GM12878 (cell line): ENCODE data around the gene SOX30. TPM values are rescaled to one million over a fixed set of nuclear protein-coding genes. Genes with fewer than 3 reads are reported as not detected.

ENCODE experiments used
- ATAC-seq: fragments of 200-7000 bp; cut with Tn5 transposase; 3 replicates; pipeline ENCODE4 v1.9.1; 2020; ENCODE audit warnings: mild to moderate bottlenecking, moderate library complexity
- BruUV-seq: library from RNA; stranded (reverse); fragments of 400-500 nt; replicated peaks from 2 replicates; lab custom pipeline; 2021; lab: Mats Ljungman, UMichigan
- CTCF ChIA-PET: fragments of 300-600 bp; sonication (Branson Sonifier 250); formaldehyde crosslinking; extraction: SDS; loops from one replicate; lab custom pipeline; 2021; ENCODE audit warnings: inconsistent platforms; lab: Yijun Ruan, JAX
- POLR2A ChIA-PET: fragments of 350-600 bp; formaldehyde crosslinking; extraction: SDS; loops from one replicate; lab custom pipeline; 2021; ENCODE audit warnings: inconsistent platforms; lab: Charles Lee
- RAD21 ChIA-PET: fragments of 300-600 bp; sonication (Branson Sonifier 250); formaldehyde crosslinking; loops from one replicate; lab custom pipeline; 2023; ENCODE audit warnings: antibody characterized with exemption; ENCODE audit not compliant: unreplicated experiment; lab: Charles Lee
- SMC1A ChIA-PET: fragments of 300-600 bp; sonication (Branson Sonifier 250); formaldehyde crosslinking; loops from one replicate; lab custom pipeline; 2023; ENCODE audit not compliant: unreplicated experiment, uncharacterized antibody; lab: Charles Lee
- DNase-seq: peaks from one replicate; pipeline ENCODE4 v3.0.0-alpha.2; 2011; ENCODE audit warnings: low read depth, low spot score
- FAIRE-seq: peaks from 3 replicates; lab custom pipeline; 2011; peaks lifted over from hg19 to GRCh38; lab: Jason Lieb, UNC
- H2AFZ ChIP-seq: 2 replicates; pipeline ENCODE4 v1.6.0; 2011; ENCODE audit warnings: low read depth, low read length, control low read depth; ENCODE audit not compliant: control insufficient read depth
- H3K27ac ChIP-seq: 2 replicates; pipeline ENCODE4 v1.5.1; 2011; ENCODE audit warnings: control low read depth; ENCODE audit not compliant: control insufficient read depth, insufficient read depth
- H3K27me3 ChIP-seq, 2 experiments: replicated peaks in 1 of 2; 2 replicates each; pipeline versions ENCODE4 v1.6.0 to v1.6.1; 2011; ENCODE audit warnings: low read length in 1 of 2; ENCODE audit not compliant: control insufficient read depth in 2 of 2, insufficient read depth in 2 of 2
- H3K36me3 ChIP-seq, 2 experiments: 2 replicates each; pipeline ENCODE4 v1.5.1; 2011; ENCODE audit warnings: low read length in 1 of 2; ENCODE audit not compliant: control insufficient read depth in 2 of 2, insufficient read depth in 2 of 2
- H3K4me1 ChIP-seq: 2 replicates; pipeline ENCODE4 v1.6.1; 2011; ENCODE audit warnings: mild to moderate bottlenecking, low read length, moderate library complexity, mixed read lengths; ENCODE audit not compliant: control insufficient read depth, insufficient read depth
- H3K4me2 ChIP-seq: 2 replicates; pipeline ENCODE4 v1.6.0; 2011; ENCODE audit warnings: control low read depth; ENCODE audit not compliant: control insufficient read depth, insufficient read depth
- H3K4me3 ChIP-seq: fragments of 200-600 bp; sonication (generic); 2 replicates; pipeline ENCODE4 v1.5.1; 2016
- H3K79me2 ChIP-seq: 2 replicates; pipeline ENCODE4 v1.6.0; 2011; ENCODE audit warnings: low read length; ENCODE audit not compliant: control insufficient read depth, insufficient read depth
- H3K9ac ChIP-seq: 2 replicates; pipeline ENCODE4 v1.8.0; 2011; ENCODE audit warnings: low read length, control low read depth, mixed read lengths; ENCODE audit not compliant: control insufficient read depth, insufficient read depth
- H3K9me3 ChIP-seq: replicated peaks from 3 replicates; pipeline ENCODE4 v1.5.1; 2011; ENCODE audit warnings: mild to moderate bottlenecking, low read length; ENCODE audit not compliant: control insufficient read depth, insufficient read depth
- H4K20me1 ChIP-seq: 2 replicates; pipeline ENCODE4 v1.6.0; 2011; ENCODE audit not compliant: control insufficient read depth, insufficient read depth
- CREB1 ChIP-seq: IDR thresholded peaks from 2 replicates; pipeline ENCODE4 v1.6.1; 2012; ENCODE audit warnings: low read depth, mild to moderate bottlenecking, inconsistent platforms
- ETV6 ChIP-seq, 2 experiments: fragments of 450-650 bp in 1 of 2; IDR thresholded peaks in 1 of 2; conservative IDR thresholded peaks in 1 of 2; 2 replicates each; pipeline ENCODE4 v1.6.1; 2014; ENCODE audit warnings: antibody characterized with exemption in 1 of 2, borderline replicate concordance in 1 of 2, low read depth in 1 of 2, mild to moderate bottlenecking in 1 of 2, moderate library complexity in 1 of 2
- HCFC1 ChIP-seq: fragments of 150-350 bp; IDR thresholded peaks from 2 replicates; pipeline ENCODE4 v1.6.1; 2014; ENCODE audit warnings: low read length
- HSF1 ChIP-seq: fragments of 150-350 bp; IDR thresholded peaks from 2 replicates; pipeline ENCODE4 v1.6.1; 2014; ENCODE audit warnings: mild to moderate bottlenecking, low read depth, low read length
- IKZF1 ChIP-seq: fragments of 450-650 bp; conservative IDR thresholded peaks from 2 replicates; pipeline ENCODE4 v1.6.1; 2017; ENCODE audit warnings: antibody characterized with exemption, mild to moderate bottlenecking
- JUNB ChIP-seq: IDR thresholded peaks from 2 replicates; pipeline ENCODE4 v1.6.1; 2016; ENCODE audit warnings: antibody characterized with exemption, mild to moderate bottlenecking
- MEF2B ChIP-seq: fragments of 450-650 bp; IDR thresholded peaks from 2 replicates; pipeline ENCODE4 v1.6.1; 2018; ENCODE audit warnings: mild to moderate bottlenecking, moderate library complexity; ENCODE audit not compliant: partially characterized antibody, poor library complexity, severe bottlenecking
- NFIC ChIP-seq: IDR thresholded peaks from 2 replicates; pipeline ENCODE4 v1.6.1; 2012; ENCODE audit warnings: low read depth, mild to moderate bottlenecking, inconsistent platforms, low read length, moderate library complexity
- NR2F1 ChIP-seq: fragments of 450-650 bp; conservative IDR thresholded peaks from 2 replicates; pipeline ENCODE4 v1.6.1; 2017; ENCODE audit warnings: mild to moderate bottlenecking
- REST ChIP-seq: IDR thresholded peaks from 2 replicates; pipeline ENCODE4 v1.6.1; 2012; ENCODE audit warnings: mild to moderate bottlenecking, low read depth, low read length
- SREBF2 ChIP-seq: IDR thresholded peaks from 2 replicates; pipeline ENCODE4 v1.6.1; 2012; ENCODE audit warnings: mild to moderate bottlenecking, low read length
- TBL1XR1 ChIP-seq: IDR thresholded peaks from 2 replicates; pipeline ENCODE4 v1.6.1; 2012; ENCODE audit warnings: low read depth, low read length, improper control_type of control experiment
- TCF12 ChIP-seq: IDR thresholded peaks from 2 replicates; pipeline ENCODE4 v1.6.1; 2011; ENCODE audit warnings: low read depth, mild to moderate bottlenecking, low read length
- ZNF217 ChIP-seq: fragments of 450-650 bp; IDR thresholded peaks from 2 replicates; pipeline ENCODE4 v1.6.1; 2017; ENCODE audit warnings: antibody characterized with exemption, mild to moderate bottlenecking
- WGBS: methylation state at CpG from one replicate; pipeline ENCODE4 v1.1.6; 2016; ENCODE audit warnings: low lambda C conversion rate; ENCODE audit not compliant: insufficient replicate concordance, insufficient coverage; ENCODE audit errors: missing lambda C conversion rate; 5-methylcytosine and 5-hydroxymethylcytosine counted together
- in situ Hi-C: fragments of 300-500 bp; cut with MboI; formaldehyde crosslinking; loops from 9 replicates; pipeline ENCODE4 v1.14.3; 2018; ENCODE audit warnings: mixed read lengths
- intact Hi-C: fragments of 100-400 bp; cut with micrococcal nuclease; formaldehyde crosslinking; loops from one replicate; pipeline ENCODE4 v1.14.2; 2022; ENCODE audit not compliant: unreplicated experiment
- polyA plus RNA-seq, 11 experiments: library from polyadenylated mRNA; depleted of rRNA in 4 of 11; unstranded in 6 of 11; stranded (reverse) in 5 of 11; fragments of >200 nt; fragmentation: Nextera tagmentation in 4 of 11; fragmentation: Illumina TruSeq in 1 of 11; extraction: Ambion mirVana in 4 of 11; extraction: Trizol in 1 of 11; gene quantifications; 1 replicate in 1 of 11; 2 replicates in 10 of 11; pipeline versions ENCODE4 v1.2.1 to v1.2.3, GENCODE V29; 2011 to 2016; ENCODE audit warnings: inconsistent platforms in 2 of 11, missing spikeins in 2 of 11, low read depth in 1 of 11
- total RNA-seq, 4 experiments: library from RNA; depleted of rRNA in 3 of 4; stranded (reverse); fragments of >200 nt in 3 of 4; fragmentation: Illumina TruSeq in 1 of 4; extraction: Trizol in 1 of 4; gene quantifications; 2 replicates each; pipeline versions ENCODE4 v1.2.1 to v1.2.3, GENCODE V29; 2013 to 2021
- TF ChIP-seq, protein P1 (sequence below): fragments of 450-650 bp; IDR thresholded peaks from 2 replicates; pipeline ENCODE4 v1.6.1; 2017; ENCODE audit warnings: mild to moderate bottlenecking, moderate library complexity

Gene SOX30
- total and polyA plus RNA-seq, 10 of the 15 experiments (the other 5 are each of a cell fraction or from before 2014, with no cell fraction given) = 0.06 to 0.32 (median 0.10) TPM; not detected in 2

DNA sequence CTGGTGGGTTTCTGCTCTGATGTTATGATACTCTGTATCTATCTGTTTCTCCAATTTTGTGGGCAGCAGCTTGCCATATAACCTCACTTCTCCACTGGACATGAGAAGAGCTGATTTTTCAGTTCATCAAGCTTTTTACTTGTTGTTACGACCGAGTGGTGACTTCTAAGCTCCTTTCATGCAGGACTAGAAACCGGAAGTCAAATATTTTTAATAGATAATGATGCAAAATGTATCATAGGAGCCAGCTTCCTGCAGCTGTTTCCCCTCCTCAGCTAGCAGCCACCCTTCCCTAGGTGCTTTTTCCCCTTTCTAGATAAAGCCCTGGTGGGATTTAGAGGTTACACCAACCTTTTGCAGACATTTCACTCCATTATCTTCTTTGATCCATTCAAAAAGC is 59.6 kb downstream of the SOX30 start:
- Histone ChIP-seq H3K36me3 (no peaks in the 10 kb centered on the region), H3K4me1 (peaks cover 58% of the 10 kb centered on the region), H3K79me2 (no peaks in the 10 kb centered on the region), H3K9ac (peak overlapping the region; percentile 37; the same call in 1 of the 2 replicates), H3K4me3 (peak overlapping the region; percentile 18; the same call in 1 of the 2 replicates), H3K4me2 (peak overlapping the region; percentile 82; the same call in 1 of the 2 replicates), H2AFZ (peak overlapping the region; percentile 62), H3K27me3 (no peaks in the 10 kb centered on the region), H3K9me3 (no peaks in the 10 kb centered on the region; the same call in 2 of the 3 replicates), H4K20me1 (no peaks in the 10 kb centered on the region), H3K27ac (peak overlapping the region; percentile 62)
- intact Hi-C loops (loop anchor here (10.0 kb wide), 3 partner anchors 272 to 678 kb away; no protein-coding TSS in a partner anchor), in situ Hi-C loops (no loop called here)
- ATAC-seq (peak; percentile 10), DNase-seq (no peak), FAIRE-seq (no peak)
- ChIA-PET SMC1A (interaction anchor here (0.7 to 11.0 kb wide), 15 partner anchors 9 to 160 kb away, joined by 3 to 146 read pairs (median 5); partner anchors contain the start of gene C5orf52), POLR2A (interaction anchor here (0.6 to 2.7 kb wide), 13 partner anchors 8 to 803 kb away, joined by 3 to 18 read pairs (median 5); partner anchors contain the start of genes LSM11 and THG1L), CTCF (interaction anchor here (0.7 to 3.4 kb wide), 7 partner anchors 14 to 160 kb away, joined by 3 to 13 read pairs (median 6); no protein-coding TSS in a partner anchor), RAD21 (interaction anchor here (0.7 to 9.3 kb wide), 14 partner anchors 9 to 814 kb away, joined by 3 to 90 read pairs (median 4); partner anchors contain the start of genes ADAM19 and THG1L)
- no TSS peak for BruUV-seq
- WGBS = 0% methylated on average over 3 of the region's 3 CpGs
- TF ChIP-seq TCF12 (0 out of 2 replicates have a peak, but pooled peaks have one; percentile 32), NFIC (peak; percentile 67; the same call in 1 of the 2 replicates), CREB1 (peak; percentile 41; the same call in 1 of the 2 replicates), IKZF1 (peak; percentile 47), ETV6 (conservative IDR thresholded peaks at IDR 0.05 in 1 of 2, IDR thresholded peaks at IDR 0.05 in 1 of 2; ENCODE audit: borderline replicate concordance in 1 of 2, low read depth in 1 of 2) (peak in 1 of 2 experiments; percentile 89; a peak in 2 of 4 replicates), REST (no peak), NR2F1 (no peak), HSF1 (no peak), JUNB (no peak), HCFC1 (no peak), TBL1XR1 (no peak), SREBF2 (no peak), MEF2B (peak; percentile 7), ZNF217 (peak; percentile 36; the same call in 1 of the 2 replicates)
- TF ChIP-seq, protein P1, sequence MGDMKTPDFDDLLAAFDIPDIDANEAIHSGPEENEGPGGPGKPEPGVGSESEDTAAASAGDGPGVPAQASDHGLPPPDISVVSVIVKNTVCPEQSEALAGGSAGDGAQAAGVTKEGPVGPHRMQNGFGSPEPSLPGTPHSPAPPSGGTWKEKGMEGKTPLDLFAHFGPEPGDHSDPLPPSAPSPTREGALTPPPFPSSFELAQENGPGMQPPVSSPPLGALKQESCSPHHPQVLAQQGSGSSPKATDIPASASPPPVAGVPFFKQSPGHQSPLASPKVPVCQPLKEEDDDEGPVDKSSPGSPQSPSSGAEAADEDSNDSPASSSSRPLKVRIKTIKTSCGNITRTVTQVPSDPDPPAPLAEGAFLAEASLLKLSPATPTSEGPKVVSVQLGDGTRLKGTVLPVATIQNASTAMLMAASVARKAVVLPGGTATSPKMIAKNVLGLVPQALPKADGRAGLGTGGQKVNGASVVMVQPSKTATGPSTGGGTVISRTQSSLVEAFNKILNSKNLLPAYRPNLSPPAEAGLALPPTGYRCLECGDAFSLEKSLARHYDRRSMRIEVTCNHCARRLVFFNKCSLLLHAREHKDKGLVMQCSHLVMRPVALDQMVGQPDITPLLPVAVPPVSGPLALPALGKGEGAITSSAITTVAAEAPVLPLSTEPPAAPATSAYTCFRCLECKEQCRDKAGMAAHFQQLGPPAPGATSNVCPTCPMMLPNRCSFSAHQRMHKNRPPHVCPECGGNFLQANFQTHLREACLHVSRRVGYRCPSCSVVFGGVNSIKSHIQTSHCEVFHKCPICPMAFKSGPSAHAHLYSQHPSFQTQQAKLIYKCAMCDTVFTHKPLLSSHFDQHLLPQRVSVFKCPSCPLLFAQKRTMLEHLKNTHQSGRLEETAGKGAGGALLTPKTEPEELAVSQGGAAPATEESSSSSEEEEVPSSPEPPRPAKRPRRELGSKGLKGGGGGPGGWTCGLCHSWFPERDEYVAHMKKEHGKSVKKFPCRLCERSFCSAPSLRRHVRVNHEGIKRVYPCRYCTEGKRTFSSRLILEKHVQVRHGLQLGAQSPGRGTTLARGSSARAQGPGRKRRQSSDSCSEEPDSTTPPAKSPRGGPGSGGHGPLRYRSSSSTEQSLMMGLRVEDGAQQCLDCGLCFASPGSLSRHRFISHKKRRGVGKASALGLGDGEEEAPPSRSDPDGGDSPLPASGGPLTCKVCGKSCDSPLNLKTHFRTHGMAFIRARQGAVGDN = 0 out of 2 replicates have a peak, but pooled peaks have one; percentile 40
